ENCODE measurements around the gene ZNF322.

ZNF322 gene

GRCh38 chr6:26613689-26614683 is 45.6 kb downstream of the ZNF322 start:
- no peak for DNase-seq

- no peak for DNase-seq
Observed at GRCh38 chr6:26613201-26613600, 46.3 kb downstream of the ZNF322 start.

GRCh38 chr6:26611599-26611998 is 47.9 kb downstream of the ZNF322 start:
- DNase-seq = no peak

- DNase-seq = no peak
Observed at GRCh38 chr6:26609463-26609862, 50.1 kb downstream of the ZNF322 start.

- DNase-seq = no peak
Observed at GRCh38 chr6:26607434-26608230, 51.9 kb downstream of the ZNF322 start.

GRCh38 chr6:26604797-26605196 is 54.7 kb downstream of the ZNF322 start:
- DNase-seq = no peak

GRCh38 chr6:26604026-26604425 is 55.5 kb downstream of the ZNF322 start:
- DNase-seq = no peak

- DNase-seq = no peak
Observed at GRCh38 chr6:26602262-26602661, 57.3 kb downstream of the ZNF322 start.

- no peak for DNase-seq
Observed at GRCh38 chr6:26600759-26601158, 58.8 kb downstream of the ZNF322 start.

GRCh38 chr6:26599591-26599990 is 60.0 kb downstream of the ZNF322 start:
- no peak for DNase-seq

GRCh38 chr6:26599134-26599533 is 60.4 kb downstream of the ZNF322 start:
- no peak for DNase-seq

- no peak for DNase-seq
Observed at GRCh38 chr6:26598267-26598666, 61.3 kb downstream of the ZNF322 start.

GRCh38 chr6:26597821-26598220 is 61.7 kb downstream of the ZNF322 start:
- no peak for DNase-seq

GRCh38 chr6:26597389-26597766 is 62.2 kb downstream of the ZNF322 start:
- no peak for DNase-seq

- DNase-seq = peak; percentile 99
Observed at GRCh38 chr6:26596579-26597388, 62.8 kb downstream of the ZNF322 start, which contains the start of gene ABT1. TSS of gene ABT1 (plus strand) at chr6:26596953. CDS start at chr6:26596983, 30 bp downstream.

GRCh38 chr6:26595669-26596269 is 63.8 kb downstream of the ZNF322 start:
- DNase-seq = peak; percentile 92

GRCh38 chr6:26594730-26595632 is 64.6 kb downstream of the ZNF322 start:
- no peak for DNase-seq

- no peak for DNase-seq
Observed at GRCh38 chr6:26594131-26594498, 65.4 kb downstream of the ZNF322 start.

- DNase-seq = no peak
Observed at GRCh38 chr6:26593278-26594130, 66.0 kb downstream of the ZNF322 start.

GRCh38 chr6:26592649-26593048 is 66.9 kb downstream of the ZNF322 start:
- no peak for DNase-seq

All from right forelimb (tissue), 1 donor.